LNCaP clone FGC (cell line): Measurements from ENCODE around the gene NPB.
A peak's percentile ranks its signal among the peaks of the same experiment; 100 is the strongest.

Experiments used
- DNase-seq: peaks from one replicate; pipeline ENCODE4 v3.0.0-alpha.2; 2011; ENCODE audit warnings: low read depth
- H3K4me3 ChIP-seq: 2 replicates; pipeline ENCODE4 v1.5.1; 2011; ENCODE audit warnings: mild to moderate bottlenecking, low read depth, low read length, control low read depth
- CTCF ChIP-seq: IDR thresholded peaks from 2 replicates; pipeline ENCODE4 v1.5.1; 2012; ENCODE audit warnings: mild to moderate bottlenecking; ENCODE audit not compliant: control insufficient read depth, insufficient read depth; ENCODE audit errors: extremely low read depth

The NPB gene

GRCh38 chr17:81911277-81911961 is 9.4 kb downstream of the NPB start, which contains the start of gene PCYT2:
PCYT2 (minus strand) TSS chr17:81911399; CDS start chr17:81911355, 44 bp downstream.
- peak; percentile 29 for TF ChIP-seq CTCF
- H3K4me3 ChIP-seq, result peak within 1 kb of the TSS; percentile 80
- peak; percentile 73 for DNase-seq

GRCh38 chr17:81911969-81912368 is 9.9 kb downstream of the NPB start:
- no peak for DNase-seq
- H3K4me3 ChIP-seq, result peak overlapping the region; percentile 13; the same call in 1 of the 2 replicates
- TF ChIP-seq CTCF, result no peak

- no peak for TF ChIP-seq CTCF
- H3K4me3 ChIP-seq, result no peak overlapping the region
- no peak for DNase-seq
Observed at GRCh38 chr17:81912441-81913309, 10.6 kb downstream of the NPB start.

- DNase-seq, result no peak
- H3K4me3 ChIP-seq, result no peak overlapping the region
- TF ChIP-seq CTCF, result no peak
Observed at GRCh38 chr17:81913394-81914102, 11.5 kb downstream of the NPB start.

GRCh38 chr17:81914103-81914850 is 12.2 kb downstream of the NPB start:
- TF ChIP-seq CTCF, result no peak
- DNase-seq, result no peak
- no peak overlapping the region for H3K4me3 ChIP-seq

- no peak overlapping the region for H3K4me3 ChIP-seq
- no peak for TF ChIP-seq CTCF
- no peak for DNase-seq
Observed at GRCh38 chr17:81915331-81915730, 13.3 kb downstream of the NPB start.
